HepG2 (cell line): ENCODE data around the gene MICALL2. TPM values are rescaled to one million over a fixed set of nuclear protein-coding genes. Genes with fewer than 3 reads are reported as not detected.

Source experiments
- AGO1 ChIP-seq: fragments of 200-400 bp; formaldehyde crosslinking; IDR thresholded peaks from 2 replicates; pipeline ENCODE4 v1.6.1; 2017; ENCODE audit warnings: mild to moderate bottlenecking, low read depth, low read length, moderate library complexity; ENCODE audit not compliant: poor library complexity, severe bottlenecking
- HIC2 ChIP-seq: sonication (generic); formaldehyde crosslinking; IDR thresholded peaks from 2 replicates; pipeline ENCODE4 v1.9.0; 2022; ENCODE audit warnings: low read depth, missing genetic modification reagents
- HOXA3 ChIP-seq: sonication (generic); formaldehyde crosslinking; IDR thresholded peaks from 2 replicates; pipeline ENCODE4 v1.5.0; 2020; ENCODE audit warnings: missing genetic modification reagents
- KMT2A ChIP-seq: sonication (generic); formaldehyde crosslinking; IDR thresholded peaks from 2 replicates; pipeline ENCODE4 v1.4.0; 2020; ENCODE audit warnings: missing genetic modification reagents
- MXI1 ChIP-seq: IDR thresholded peaks from 3 replicates; pipeline ENCODE4 v1.6.1; 2012; ENCODE audit warnings: low read depth, low read length, inconsistent platforms, borderline replicate concordance
- MYC ChIP-seq: sonication (generic); formaldehyde crosslinking; IDR thresholded peaks from 2 replicates; pipeline ENCODE4 v1.9.0; 2021; ENCODE audit warnings: missing genetic modification reagents, borderline replicate concordance
- NFRKB ChIP-seq: fragments of 450-650 bp; IDR thresholded peaks from 2 replicates; pipeline ENCODE4 v1.6.1; 2017
- SOX13 ChIP-seq, 3 experiments: fragments of 450-650 bp in 1 of 3; sonication (generic) in 1 of 3; formaldehyde crosslinking in 1 of 3; IDR thresholded peaks in 2 of 3; conservative IDR thresholded peaks in 1 of 3; 2 replicates each; pipeline versions ENCODE4 v1.5.0 to v1.6.1; 2016 to 2020; ENCODE audit warnings: antibody characterized with exemption in 1 of 3, mild to moderate bottlenecking in 1 of 3, missing compliant biosample characterization in 1 of 3, missing genetic modification reagents in 1 of 3, moderate library complexity in 1 of 3
- TRIM22 ChIP-seq: fragments of 450-650 bp; IDR thresholded peaks from 2 replicates; pipeline ENCODE4 v1.6.1; 2017
- ZBTB8A ChIP-seq: sonication (generic); formaldehyde crosslinking; IDR thresholded peaks from 2 replicates; pipeline ENCODE4 v1.4.0; 2020; ENCODE audit warnings: mild to moderate bottlenecking, low read depth, missing genetic modification reagents, borderline replicate concordance
- ZKSCAN1 ChIP-seq: fragments of 150-350 bp; IDR thresholded peaks from 2 replicates; pipeline ENCODE4 v1.6.1; 2014; ENCODE audit warnings: low read length
- ZNF225 ChIP-seq: sonication (generic); formaldehyde crosslinking; IDR thresholded peaks from 2 replicates; pipeline ENCODE4 v1.4.0; 2020; ENCODE audit warnings: mild to moderate bottlenecking, missing genetic modification reagents
- ZNF292 ChIP-seq: sonication (generic); formaldehyde crosslinking; IDR thresholded peaks from 2 replicates; pipeline ENCODE4 v1.8.1; 2022; ENCODE audit warnings: mild to moderate bottlenecking, low read depth, missing genetic modification reagents, borderline replicate concordance
- ZNF557 ChIP-seq: sonication (generic); formaldehyde crosslinking; IDR thresholded peaks from 2 replicates; pipeline ENCODE4 v1.4.0; 2020; ENCODE audit warnings: missing genetic modification reagents
- ZNF562 ChIP-seq: sonication (generic); formaldehyde crosslinking; IDR thresholded peaks from 2 replicates; pipeline ENCODE4 v1.8.0; 2022; ENCODE audit warnings: missing genetic modification reagents, borderline replicate concordance
- ZSCAN31 ChIP-seq: sonication (generic); formaldehyde crosslinking; IDR thresholded peaks from 2 replicates; pipeline ENCODE4 v1.5.0; 2020; ENCODE audit warnings: low read depth, mild to moderate bottlenecking, missing genetic modification reagents
- polyA plus RNA-seq, 8 experiments: library from polyadenylated mRNA; depleted of rRNA in 3 of 8; stranded (reverse) in 7 of 8; unstranded in 1 of 8; fragments of >200 nt; fragmentation: Illumina TruSeq in 4 of 8; extraction: Trizol in 4 of 8; gene quantifications; 2 replicates each; pipeline versions ENCODE4 v1.2.1 to v1.2.3, GENCODE V29; 2011 to 2016; ENCODE audit warnings: low read depth in 4 of 8, missing spikeins in 1 of 8, mixed read lengths in 1 of 8; ENCODE audit not compliant: insufficient read depth in 1 of 8
- total RNA-seq, 5 experiments: library from RNA; depleted of rRNA; stranded (reverse); fragments of >200 nt; fragmentation: Illumina TruSeq; extraction: Trizol; gene quantifications; 2 replicates each; pipeline ENCODE4 v1.2.3, GENCODE V29; 2016; ENCODE audit warnings: low read depth in 1 of 5
- TF ChIP-seq, protein P1 (sequence below): sonication (generic); formaldehyde crosslinking; IDR thresholded peaks from 2 replicates; pipeline ENCODE4 v1.8.1; 2023; ENCODE audit warnings: missing genetic modification reagents, inconsistent platforms, borderline replicate concordance
- TF ChIP-seq, protein P2 (sequence below): sonication (generic); formaldehyde crosslinking; IDR thresholded peaks from 2 replicates; pipeline ENCODE4 v1.4.0; 2020; ENCODE audit warnings: missing genetic modification reagents

MICALL2 gene
- total and polyA plus RNA-seq, 2 of the 13 experiments (the other 11 are each of a cell fraction or from before 2014, with no cell fraction given) = 5.8 to 12.4 TPM

GRCh38 chr7:1457059-1457948 lies 2.0 kb downstream of the MICALL2 start (continued):
- TF ChIP-seq TRIM22 (no peak), ZNF557 (CRISPR knock-in tag) (no peak), ZNF225 (no peak), ZNF562 (CRISPR knock-in tag) (no peak), NFRKB (no peak), ZNF292 (CRISPR knock-in tag) (0 out of 2 replicates have a peak, but pooled peaks have one; percentile 26), ZBTB8A (CRISPR knock-in tag) (no peak), MXI1 (no peak), ZKSCAN1 (no peak), AGO1 (no peak), SOX13 (IDR thresholded peaks at IDR 0.05) (no peak), SOX13 (CRISPR knock-in tag; conservative IDR thresholded peaks at IDR 0.05 in 1 of 2, IDR thresholded peaks at IDR 0.05 in 1 of 2) (no peak), HIC2 (0 out of 2 replicates have a peak, but pooled peaks have one; percentile 46), MYC (CRISPR knock-in tag) (peak; percentile 73; the same call in 1 of the 2 replicates), ZSCAN31 (no peak), KMT2A (no peak), HOXA3 (CRISPR knock-in tag) (peak; percentile 13; the same call in 1 of the 2 replicates)
- TF ChIP-seq, protein P1, sequence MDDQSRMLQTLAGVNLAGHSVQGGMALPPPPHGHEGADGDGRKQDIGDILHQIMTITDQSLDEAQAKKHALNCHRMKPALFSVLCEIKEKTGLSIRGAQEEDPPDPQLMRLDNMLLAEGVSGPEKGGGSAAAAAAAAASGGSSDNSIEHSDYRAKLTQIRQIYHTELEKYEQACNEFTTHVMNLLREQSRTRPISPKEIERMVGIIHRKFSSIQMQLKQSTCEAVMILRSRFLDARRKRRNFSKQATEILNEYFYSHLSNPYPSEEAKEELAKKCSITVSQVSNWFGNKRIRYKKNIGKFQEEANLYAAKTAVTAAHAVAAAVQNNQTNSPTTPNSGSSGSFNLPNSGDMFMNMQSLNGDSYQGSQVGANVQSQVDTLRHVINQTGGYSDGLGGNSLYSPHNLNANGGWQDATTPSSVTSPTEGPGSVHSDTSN = no peak
- TF ChIP-seq, protein P2, sequence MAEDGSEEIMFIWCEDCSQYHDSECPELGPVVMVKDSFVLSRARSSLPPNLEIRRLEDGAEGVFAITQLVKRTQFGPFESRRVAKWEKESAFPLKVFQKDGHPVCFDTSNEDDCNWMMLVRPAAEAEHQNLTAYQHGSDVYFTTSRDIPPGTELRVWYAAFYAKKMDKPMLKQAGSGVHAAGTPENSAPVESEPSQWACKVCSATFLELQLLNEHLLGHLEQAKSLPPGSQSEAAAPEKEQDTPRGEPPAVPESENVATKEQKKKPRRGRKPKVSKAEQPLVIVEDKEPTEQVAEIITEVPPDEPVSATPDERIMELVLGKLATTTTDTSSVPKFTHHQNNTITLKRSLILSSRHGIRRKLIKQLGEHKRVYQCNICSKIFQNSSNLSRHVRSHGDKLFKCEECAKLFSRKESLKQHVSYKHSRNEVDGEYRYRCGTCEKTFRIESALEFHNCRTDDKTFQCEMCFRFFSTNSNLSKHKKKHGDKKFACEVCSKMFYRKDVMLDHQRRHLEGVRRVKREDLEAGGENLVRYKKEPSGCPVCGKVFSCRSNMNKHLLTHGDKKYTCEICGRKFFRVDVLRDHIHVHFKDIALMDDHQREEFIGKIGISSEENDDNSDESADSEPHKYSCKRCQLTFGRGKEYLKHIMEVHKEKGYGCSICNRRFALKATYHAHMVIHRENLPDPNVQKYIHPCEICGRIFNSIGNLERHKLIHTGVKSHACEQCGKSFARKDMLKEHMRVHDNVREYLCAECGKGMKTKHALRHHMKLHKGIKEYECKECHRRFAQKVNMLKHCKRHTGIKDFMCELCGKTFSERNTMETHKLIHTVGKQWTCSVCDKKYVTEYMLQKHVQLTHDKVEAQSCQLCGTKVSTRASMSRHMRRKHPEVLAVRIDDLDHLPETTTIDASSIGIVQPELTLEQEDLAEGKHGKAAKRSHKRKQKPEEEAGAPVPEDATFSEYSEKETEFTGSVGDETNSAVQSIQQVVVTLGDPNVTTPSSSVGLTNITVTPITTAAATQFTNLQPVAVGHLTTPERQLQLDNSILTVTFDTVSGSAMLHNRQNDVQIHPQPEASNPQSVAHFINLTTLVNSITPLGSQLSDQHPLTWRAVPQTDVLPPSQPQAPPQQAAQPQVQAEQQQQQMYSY (CRISPR knock-in tag) = peak; percentile 53; the same call in 1 of the 2 replicates
